ENCODE measurements around the gene SORCS2.

Gene SORCS2

DNA sequence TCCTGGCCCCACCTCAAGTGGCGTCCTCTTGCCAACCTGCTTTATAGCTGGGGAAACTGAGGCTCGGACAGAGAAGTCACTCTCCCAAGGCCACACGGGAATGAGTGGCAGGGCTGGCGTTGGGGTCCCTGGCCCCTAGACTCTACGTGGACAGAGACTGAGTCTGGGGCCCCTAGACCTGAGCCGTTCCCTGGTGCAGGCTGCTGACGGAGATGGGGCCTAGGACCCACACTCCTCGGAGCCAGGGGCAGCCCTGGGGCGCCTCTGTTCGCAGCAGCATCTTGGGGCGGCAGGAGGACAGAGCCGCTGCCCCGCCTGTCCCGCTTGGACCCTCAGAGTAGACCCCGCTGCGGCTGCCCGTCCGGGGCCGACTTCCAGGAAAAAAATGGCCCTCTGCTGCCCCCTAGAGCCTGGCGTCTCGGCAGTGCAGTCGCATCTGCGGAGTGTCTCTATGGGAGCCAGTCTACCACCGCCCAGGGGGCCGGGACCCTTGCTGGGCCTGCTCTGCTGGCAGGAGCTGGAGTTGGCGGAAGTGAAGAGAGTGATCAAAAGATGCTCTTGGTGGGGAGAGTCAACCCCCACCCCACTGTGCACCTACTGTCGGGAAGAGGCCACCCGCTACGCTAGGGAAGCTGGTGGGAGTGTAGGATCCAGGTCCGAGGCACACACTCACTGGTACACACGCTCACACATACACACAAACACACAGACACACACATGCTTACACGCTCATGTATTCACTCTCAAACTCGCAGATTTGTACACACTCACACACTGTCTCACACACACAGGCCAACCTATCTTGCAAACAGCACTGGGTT is 527.2 kb downstream of the SORCS2 start:
- no peak overlapping the region for H3K27ac ChIP-seq (ENCODE audit: low read length, poor library complexity, severe bottlenecking)
- peaks cover 7% of the 10 kb centered on the region for H3K4me1 ChIP-seq (ENCODE audit: control insufficient read depth, insufficient read depth, low read depth, low read length)
- H3K4me3 ChIP-seq (ENCODE audit: insufficient read depth in 1 of 2, low read depth in 1 of 2, low read length in 2 of 2) = no peak overlapping the region
- no peak overlapping the region for H2AFZ ChIP-seq (ENCODE audit: low read depth, low read length)
- no peaks in the 10 kb centered on the region for H3K9me3 ChIP-seq (ENCODE audit: control insufficient read depth, low read length)
- H3K23ac ChIP-seq (ENCODE audit: low read length in 2 of 2) = no peak overlapping the region
- peak overlapping the region; percentile 25 for H3K4me2 ChIP-seq (ENCODE audit: low read length, poor library complexity, severe bottlenecking)
- H3K79me1 ChIP-seq (replicated peaks; ENCODE audit: low read length, poor library complexity, severe bottlenecking) = no peaks in the 10 kb centered on the region
- H4K91ac ChIP-seq (ENCODE audit: low read length) = peak overlapping the region; percentile 64
- peak overlapping the region in 1 of 2 experiments; percentile 74 for H2BK12ac ChIP-seq (ENCODE audit: low read length in 2 of 2)
- H2AK5ac ChIP-seq (ENCODE audit: low read length, severe bottlenecking) = no peak overlapping the region
- peak overlapping the region; percentile 23 for H2BK120ac ChIP-seq (ENCODE audit: low read depth, low read length)
- 27% methylated on average over 30 of the region's 33 CpGs for WGBS
- H3K4ac ChIP-seq (ENCODE audit: low read depth in 1 of 2, low read length in 2 of 2) = peak overlapping the region in 1 of 2 experiments; percentile 20
- no peak overlapping the region for H2BK5ac ChIP-seq (ENCODE audit: low read depth, low read length, poor library complexity, severe bottlenecking)
- peak overlapping the region; percentile 0 for H4K8ac ChIP-seq (ENCODE audit: low read length)
- peaks cover 37 to 44% of the 10 kb centered on the region in 2 experiments for H3K27me3 ChIP-seq (ENCODE audit: control insufficient read depth in 1 of 2, insufficient read depth in 1 of 2, low read length in 2 of 2)
- H3K18ac ChIP-seq (ENCODE audit: low read depth in 1 of 2, low read length in 2 of 2) = peak overlapping the region in 1 of 2 experiments; percentile 29
- H3K9ac ChIP-seq (ENCODE audit: low read length) = no peak overlapping the region
- peak; percentile 42 for DNase-seq
- no peak overlapping the region for H3K14ac ChIP-seq (ENCODE audit: low read length in 2 of 2)
- peaks cover 0 to under 1% of the 10 kb centered on the region in 2 experiments for H3K36me3 ChIP-seq (ENCODE audit: control insufficient read depth in 1 of 2, insufficient read depth in 2 of 2, low read depth in 1 of 2, low read length in 2 of 2)
- peak overlapping the region; percentile 34 for H2BK15ac ChIP-seq (ENCODE audit: low read depth, poor library complexity, severe bottlenecking)

DNA sequence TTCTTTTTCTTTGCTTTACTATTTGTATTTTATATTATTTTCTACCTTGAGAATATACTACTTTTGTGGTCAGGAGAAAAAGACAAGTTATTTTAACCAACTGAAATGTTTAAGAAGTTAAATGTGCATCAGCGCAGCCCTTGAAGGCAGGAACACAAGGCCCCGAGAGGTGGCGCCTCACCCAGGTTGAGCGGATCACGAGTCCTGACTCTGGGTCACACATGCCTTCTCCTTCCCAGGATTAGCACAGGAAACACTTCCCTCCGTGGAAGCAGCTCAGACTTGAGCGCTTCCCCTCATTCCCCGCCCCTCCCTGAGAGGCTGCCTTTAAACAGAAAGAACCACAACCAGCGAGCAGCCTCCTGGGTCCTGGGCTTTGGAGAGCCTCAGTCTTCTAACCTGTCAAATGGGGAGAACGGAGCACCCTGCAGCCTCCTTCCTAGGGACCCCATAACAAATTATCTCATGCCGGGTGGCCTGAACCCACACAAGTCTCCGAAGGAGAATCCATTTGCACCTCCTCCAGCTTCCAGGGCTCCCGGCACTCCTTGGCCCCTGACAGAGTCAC is 529.7 kb downstream of the SORCS2 start:
- Histone ChIP-seq H3K14ac (ENCODE audit: low read length in 2 of 2) (no peak overlapping the region), H3K27ac (ENCODE audit: low read length, poor library complexity, severe bottlenecking) (no peak overlapping the region), H3K4ac (ENCODE audit: low read depth in 1 of 2, low read length in 2 of 2) (no peak overlapping the region), H3K4me1 (ENCODE audit: control insufficient read depth, insufficient read depth, low read depth, low read length) (peaks cover 9% of the 10 kb centered on the region), H3K9ac (ENCODE audit: low read length) (no peak overlapping the region), H3K4me2 (ENCODE audit: low read length, poor library complexity, severe bottlenecking) (no peak overlapping the region), H3K9me3 (ENCODE audit: control insufficient read depth, low read length) (no peaks in the 10 kb centered on the region), H2BK12ac (ENCODE audit: low read length in 2 of 2) (no peak overlapping the region), H4K91ac (ENCODE audit: low read length) (no peak overlapping the region), H3K23ac (ENCODE audit: low read length in 2 of 2) (no peak overlapping the region), H3K79me1 (replicated peaks; ENCODE audit: low read length, poor library complexity, severe bottlenecking) (no peaks in the 10 kb centered on the region), H3K27me3 (ENCODE audit: control insufficient read depth in 1 of 2, insufficient read depth in 1 of 2, low read length in 2 of 2) (peaks cover 28 to 31% of the 10 kb centered on the region in 2 experiments), H2AK5ac (ENCODE audit: low read length, severe bottlenecking) (no peak overlapping the region), H3K36me3 (ENCODE audit: control insufficient read depth in 1 of 2, insufficient read depth in 2 of 2, low read depth in 1 of 2, low read length in 2 of 2) (peaks cover 0 to 3% of the 10 kb centered on the region in 2 experiments), H2BK120ac (ENCODE audit: low read depth, low read length) (no peak overlapping the region), H3K18ac (ENCODE audit: low read depth in 1 of 2, low read length in 2 of 2) (no peak overlapping the region), H4K8ac (ENCODE audit: low read length) (no peak overlapping the region), H2BK15ac (ENCODE audit: low read depth, poor library complexity, severe bottlenecking) (no peak overlapping the region), H2AFZ (ENCODE audit: low read depth, low read length) (no peak overlapping the region), H2BK5ac (ENCODE audit: low read depth, low read length, poor library complexity, severe bottlenecking) (no peak overlapping the region), H3K4me3 (ENCODE audit: insufficient read depth in 1 of 2, low read depth in 1 of 2, low read length in 2 of 2) (no peak overlapping the region)
- WGBS = 76% methylated on average over 13 of the region's 13 CpGs
- no peak for DNase-seq

DNA sequence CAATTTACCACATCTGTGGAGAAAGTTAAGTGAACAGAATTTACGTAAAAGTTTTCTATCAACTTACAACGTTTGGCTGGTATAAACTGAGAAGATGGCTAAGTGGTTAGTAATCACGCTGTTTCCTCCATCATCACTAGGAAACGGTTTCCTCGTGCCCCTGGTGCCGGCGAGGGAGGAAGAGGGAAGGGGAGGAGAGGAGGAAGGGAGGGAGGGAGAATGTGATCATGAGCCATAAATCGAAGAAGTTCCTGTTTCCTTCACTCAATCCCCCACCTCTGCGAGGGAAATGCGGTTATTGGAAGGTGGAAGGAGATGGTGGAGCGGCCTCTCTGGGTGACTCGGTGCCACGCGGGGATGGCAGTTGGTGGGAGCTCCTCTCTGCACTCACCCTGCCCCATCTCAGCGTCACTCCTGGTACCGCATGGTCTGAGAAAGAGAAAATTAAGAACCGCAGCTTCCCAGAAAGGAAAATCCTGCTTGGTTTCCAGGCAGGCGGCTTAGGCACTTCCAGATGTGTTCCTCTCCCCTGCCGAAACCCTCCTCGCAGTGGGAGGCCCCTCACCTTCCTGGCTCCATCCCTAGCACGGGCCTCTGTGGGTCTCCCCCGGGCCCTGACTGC is 530.5 kb downstream of the SORCS2 start:
- no peaks in the 10 kb centered on the region for H3K79me1 ChIP-seq (replicated peaks; ENCODE audit: low read length, poor library complexity, severe bottlenecking)
- H3K4me1 ChIP-seq (ENCODE audit: control insufficient read depth, insufficient read depth, low read depth, low read length) = peaks cover 9% of the 10 kb centered on the region
- H3K4ac ChIP-seq (ENCODE audit: low read depth in 1 of 2, low read length in 2 of 2) = no peak overlapping the region
- DNase-seq = no peak
- no peak overlapping the region for H2AK5ac ChIP-seq (ENCODE audit: low read length, severe bottlenecking)
- no peak overlapping the region for H3K23ac ChIP-seq (ENCODE audit: low read length in 2 of 2)
- no peak overlapping the region for H3K14ac ChIP-seq (ENCODE audit: low read length in 2 of 2)
- H2BK5ac ChIP-seq (ENCODE audit: low read depth, low read length, poor library complexity, severe bottlenecking) = no peak overlapping the region
- H2AFZ ChIP-seq (ENCODE audit: low read depth, low read length) = no peak overlapping the region
- H3K27ac ChIP-seq (ENCODE audit: low read length, poor library complexity, severe bottlenecking) = no peak overlapping the region
- H3K27me3 ChIP-seq (ENCODE audit: control insufficient read depth in 1 of 2, insufficient read depth in 1 of 2, low read length in 2 of 2) = peaks cover 23 to 28% of the 10 kb centered on the region in 2 experiments
- no peak overlapping the region for H3K4me3 ChIP-seq (ENCODE audit: insufficient read depth in 1 of 2, low read depth in 1 of 2, low read length in 2 of 2)
- H3K9ac ChIP-seq (ENCODE audit: low read length) = no peak overlapping the region
- no peak overlapping the region for H2BK120ac ChIP-seq (ENCODE audit: low read depth, low read length)
- no peak overlapping the region for H3K18ac ChIP-seq (ENCODE audit: low read depth in 1 of 2, low read length in 2 of 2)
- H3K9me3 ChIP-seq (ENCODE audit: control insufficient read depth, low read length) = no peaks in the 10 kb centered on the region
- H3K36me3 ChIP-seq (ENCODE audit: control insufficient read depth in 1 of 2, insufficient read depth in 2 of 2, low read depth in 1 of 2, low read length in 2 of 2) = peaks cover 0 to 3% of the 10 kb centered on the region in 2 experiments
- H4K91ac ChIP-seq (ENCODE audit: low read length) = no peak overlapping the region
- H2BK12ac ChIP-seq (ENCODE audit: low read length in 2 of 2) = no peak overlapping the region
- no peak overlapping the region for H4K8ac ChIP-seq (ENCODE audit: low read length)
- H3K4me2 ChIP-seq (ENCODE audit: low read length, poor library complexity, severe bottlenecking) = no peak overlapping the region
- 76% methylated on average over 17 of the region's 22 CpGs for WGBS
- H2BK15ac ChIP-seq (ENCODE audit: low read depth, poor library complexity, severe bottlenecking) = no peak overlapping the region

DNA sequence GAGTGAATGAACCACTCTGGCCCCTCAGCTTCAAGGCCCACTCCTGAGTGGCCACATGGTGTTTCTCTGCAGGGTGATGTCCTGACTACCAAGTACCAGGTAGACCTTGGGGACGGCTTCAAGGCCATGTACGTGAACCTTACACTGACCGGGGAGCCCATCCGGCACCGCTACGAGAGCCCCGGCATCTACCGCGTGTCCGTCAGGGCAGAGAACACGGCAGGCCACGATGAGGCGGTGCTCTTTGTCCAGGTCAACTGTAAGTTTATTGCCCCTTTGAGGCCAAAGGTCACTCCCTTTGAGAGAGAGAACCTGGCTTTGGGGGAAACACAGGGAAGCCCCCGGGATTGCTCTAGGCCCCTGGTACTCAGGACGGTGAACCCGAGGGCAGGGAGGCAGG is 531.3 kb downstream of the SORCS2 start:
- H2BK120ac ChIP-seq (ENCODE audit: low read depth, low read length) = no peak overlapping the region
- H2BK5ac ChIP-seq (ENCODE audit: low read depth, low read length, poor library complexity, severe bottlenecking) = no peak overlapping the region
- H4K91ac ChIP-seq (ENCODE audit: low read length) = no peak overlapping the region
- no peak overlapping the region for H3K27ac ChIP-seq (ENCODE audit: low read length, poor library complexity, severe bottlenecking)
- no peak overlapping the region for H3K14ac ChIP-seq (ENCODE audit: low read length in 2 of 2)
- DNase-seq = no peak
- H3K4ac ChIP-seq (ENCODE audit: low read depth in 1 of 2, low read length in 2 of 2) = no peak overlapping the region
- peaks cover 0 to 5% of the 10 kb centered on the region in 2 experiments for H3K36me3 ChIP-seq (ENCODE audit: control insufficient read depth in 1 of 2, insufficient read depth in 2 of 2, low read depth in 1 of 2, low read length in 2 of 2)
- no peak overlapping the region for H3K4me2 ChIP-seq (ENCODE audit: low read length, poor library complexity, severe bottlenecking)
- no peak overlapping the region for H2AK5ac ChIP-seq (ENCODE audit: low read length, severe bottlenecking)
- H3K79me1 ChIP-seq (replicated peaks; ENCODE audit: low read length, poor library complexity, severe bottlenecking) = no peaks in the 10 kb centered on the region
- WGBS = 94% methylated on average over 16 of the region's 16 CpGs
- H3K4me1 ChIP-seq (ENCODE audit: control insufficient read depth, insufficient read depth, low read depth, low read length) = peaks cover 7% of the 10 kb centered on the region
- H3K23ac ChIP-seq (ENCODE audit: low read length in 2 of 2) = no peak overlapping the region
- H2BK12ac ChIP-seq (ENCODE audit: low read length in 2 of 2) = no peak overlapping the region
- H2AFZ ChIP-seq (ENCODE audit: low read depth, low read length) = no peak overlapping the region
- H3K18ac ChIP-seq (ENCODE audit: low read depth in 1 of 2, low read length in 2 of 2) = no peak overlapping the region
- H3K9me3 ChIP-seq (ENCODE audit: control insufficient read depth, low read length) = no peaks in the 10 kb centered on the region
- no peak overlapping the region for H3K4me3 ChIP-seq (ENCODE audit: insufficient read depth in 1 of 2, low read depth in 1 of 2, low read length in 2 of 2)
- H3K9ac ChIP-seq (ENCODE audit: low read length) = no peak overlapping the region
- H2BK15ac ChIP-seq (ENCODE audit: low read depth, poor library complexity, severe bottlenecking) = no peak overlapping the region
- H4K8ac ChIP-seq (ENCODE audit: low read length) = no peak overlapping the region
- H3K27me3 ChIP-seq (ENCODE audit: control insufficient read depth in 1 of 2, insufficient read depth in 1 of 2, low read length in 2 of 2) = peaks cover 23 to 28% of the 10 kb centered on the region in 2 experiments

Data from mesenchymal stem cell (in vitro differentiated cells and primary cell).